DOHH2 (cell line): ENCODE measurements around the gene FAM181B.

Experiments used
- EZH2phosphoT487 ChIP-seq: fragments of 200-600 bp; sonication (generic); IDR thresholded peaks from 2 replicates; pipeline ENCODE4 v1.6.1; 2017; ENCODE audit warnings: borderline replicate concordance, mild to moderate bottlenecking, antibody characterized with exemption, low read length, moderate library complexity, mixed read lengths
- TF ChIP-seq, protein P1 (sequence below): fragments of 200-600 bp; sonication (generic); IDR thresholded peaks from one replicate; pipeline ENCODE4 v1.5.1; 2014; ENCODE audit warnings: antibody characterized with exemption, mild to moderate bottlenecking, low read depth, low read length; ENCODE audit not compliant: poor library complexity, severe bottlenecking

DNA sequence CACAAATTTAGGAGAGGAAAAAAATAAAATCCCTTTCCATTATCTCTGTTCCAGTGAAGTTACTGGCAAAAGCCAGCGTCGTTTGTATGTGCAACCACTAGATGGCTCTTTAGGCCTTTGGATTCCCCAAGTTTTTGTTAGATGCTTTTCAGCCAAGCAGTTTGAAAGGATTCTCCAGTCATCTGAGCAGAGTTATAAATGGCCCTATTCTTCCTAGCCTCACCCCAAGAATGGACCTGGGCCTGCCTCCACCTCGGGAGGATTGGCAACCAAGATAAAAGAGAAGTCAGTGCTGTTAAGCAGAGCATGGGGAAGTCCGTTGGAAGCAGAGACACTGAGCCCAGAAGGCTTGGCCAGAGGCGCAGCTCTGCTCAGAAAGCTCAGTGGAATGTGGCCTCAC, 15.4 kb downstream of the FAM181B start:
- TF ChIP-seq, protein P1, sequence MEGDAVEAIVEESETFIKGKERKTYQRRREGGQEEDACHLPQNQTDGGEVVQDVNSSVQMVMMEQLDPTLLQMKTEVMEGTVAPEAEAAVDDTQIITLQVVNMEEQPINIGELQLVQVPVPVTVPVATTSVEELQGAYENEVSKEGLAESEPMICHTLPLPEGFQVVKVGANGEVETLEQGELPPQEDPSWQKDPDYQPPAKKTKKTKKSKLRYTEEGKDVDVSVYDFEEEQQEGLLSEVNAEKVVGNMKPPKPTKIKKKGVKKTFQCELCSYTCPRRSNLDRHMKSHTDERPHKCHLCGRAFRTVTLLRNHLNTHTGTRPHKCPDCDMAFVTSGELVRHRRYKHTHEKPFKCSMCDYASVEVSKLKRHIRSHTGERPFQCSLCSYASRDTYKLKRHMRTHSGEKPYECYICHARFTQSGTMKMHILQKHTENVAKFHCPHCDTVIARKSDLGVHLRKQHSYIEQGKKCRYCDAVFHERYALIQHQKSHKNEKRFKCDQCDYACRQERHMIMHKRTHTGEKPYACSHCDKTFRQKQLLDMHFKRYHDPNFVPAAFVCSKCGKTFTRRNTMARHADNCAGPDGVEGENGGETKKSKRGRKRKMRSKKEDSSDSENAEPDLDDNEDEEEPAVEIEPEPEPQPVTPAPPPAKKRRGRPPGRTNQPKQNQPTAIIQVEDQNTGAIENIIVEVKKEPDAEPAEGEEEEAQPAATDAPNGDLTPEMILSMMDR, result peak; percentile 75
- no peak for TF ChIP-seq EZH2phosphoT487
